Activated CD8-positive, alpha-beta memory T cell treated with anti-CD3 and anti-CD28 coated beads for 1 hour (primary cell): Measurements from ENCODE around the gene CD300A.

Experiments used
- DNase-seq, 2 donors: peaks; one replicate each; pipeline ENCODE4 v3.0.0-alpha.2; 2020; ENCODE audit warnings: low read depth in 1 of 2; ENCODE audit errors: extremely low read depth in 1 of 2

Gene CD300A

GRCh38 chr17:74454197-74455024, 12.0 kb upstream of the CD300A start:
- DNase-seq, result no peak

GRCh38 chr17:74455025-74455545, 11.3 kb upstream of the CD300A start:
- DNase-seq, result no peak

DNA sequence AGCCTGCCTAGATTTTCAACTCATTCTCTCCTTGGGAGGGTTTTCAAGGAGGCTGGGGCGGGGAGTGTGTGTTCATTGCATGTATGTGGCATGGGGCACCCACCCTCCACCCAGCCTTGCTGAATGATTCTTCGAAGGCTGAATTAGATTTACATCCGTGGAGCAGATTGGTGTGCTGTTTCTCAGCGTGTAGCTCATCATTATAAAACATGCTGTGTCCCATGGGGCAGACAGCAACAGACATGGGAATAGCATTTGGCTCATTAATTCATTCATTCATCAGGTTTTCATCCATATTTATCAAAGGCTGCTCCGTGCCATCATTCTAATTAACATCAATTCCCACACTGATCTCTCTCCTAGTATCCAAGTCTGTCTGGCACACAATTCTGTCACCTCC, 10.6 kb upstream of the CD300A start:
- DNase-seq, result no peak

DNA sequence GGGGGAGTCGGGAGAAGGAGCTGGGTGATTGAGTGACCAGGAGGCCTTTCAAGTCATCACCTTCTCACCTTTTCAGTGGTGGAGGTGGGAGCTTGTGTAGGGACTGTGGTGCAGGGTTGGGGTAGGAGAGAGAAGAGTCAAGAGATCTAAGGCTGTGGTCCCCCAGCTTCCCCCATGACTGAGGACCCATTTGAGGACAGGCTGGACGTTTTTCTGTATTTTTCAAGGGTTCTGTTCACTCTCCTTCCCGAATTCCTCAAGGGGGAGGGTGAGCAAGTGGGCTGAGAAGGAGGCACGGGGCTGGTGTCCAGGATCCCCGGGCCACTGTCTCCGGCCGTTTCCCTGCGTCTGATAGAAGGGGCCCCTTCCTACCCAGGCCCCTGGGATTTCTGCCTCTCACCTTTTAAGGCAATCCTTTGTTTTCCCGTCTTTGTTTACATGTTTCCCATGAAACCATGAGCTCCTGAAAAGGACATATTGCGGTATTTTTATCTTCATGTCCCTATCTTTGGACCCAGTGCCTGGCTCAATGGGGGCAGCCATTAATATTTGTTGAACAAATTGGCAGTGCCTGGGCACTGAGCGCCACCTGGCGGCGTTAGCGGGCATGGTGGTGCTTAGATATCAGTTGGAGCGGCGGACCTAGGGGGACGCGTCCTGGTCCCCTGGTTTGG, 9.2 kb upstream of the CD300A start:
- peak in 1 of 2 donors; percentile 65 for DNase-seq

DNA sequence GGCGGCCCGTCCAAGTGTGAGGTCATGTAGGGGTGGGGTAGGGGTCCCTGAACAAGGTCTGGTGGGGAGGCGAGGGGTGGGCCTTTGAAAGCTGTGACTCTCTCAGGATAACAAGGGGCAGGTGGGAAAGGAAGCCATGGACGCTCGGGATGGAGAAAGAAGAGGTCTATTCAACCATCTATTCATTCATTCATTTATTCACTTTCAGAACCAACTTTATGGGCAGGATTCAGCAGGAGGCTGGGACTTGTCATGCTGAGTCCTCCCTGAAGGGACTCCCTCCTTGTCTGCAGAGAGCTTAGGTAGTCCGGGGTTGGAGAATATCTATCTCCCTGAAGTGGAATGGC, 8.6 kb upstream of the CD300A start:
- DNase-seq, result no peak

GRCh38 chr17:74458835-74459234, 7.6 kb upstream of the CD300A start:
- DNase-seq, result no peak

GRCh38 chr17:74459622-74460021, 6.8 kb upstream of the CD300A start:
- DNase-seq, result no peak

- DNase-seq, result no peak
Observed at GRCh38 chr17:74460241-74460640, 6.2 kb upstream of the CD300A start.

GRCh38 chr17:74460996-74461395, 5.4 kb upstream of the CD300A start:
- DNase-seq, result no peak

GRCh38 chr17:74461611-74462010, 4.8 kb upstream of the CD300A start:
- no peak for DNase-seq

DNA sequence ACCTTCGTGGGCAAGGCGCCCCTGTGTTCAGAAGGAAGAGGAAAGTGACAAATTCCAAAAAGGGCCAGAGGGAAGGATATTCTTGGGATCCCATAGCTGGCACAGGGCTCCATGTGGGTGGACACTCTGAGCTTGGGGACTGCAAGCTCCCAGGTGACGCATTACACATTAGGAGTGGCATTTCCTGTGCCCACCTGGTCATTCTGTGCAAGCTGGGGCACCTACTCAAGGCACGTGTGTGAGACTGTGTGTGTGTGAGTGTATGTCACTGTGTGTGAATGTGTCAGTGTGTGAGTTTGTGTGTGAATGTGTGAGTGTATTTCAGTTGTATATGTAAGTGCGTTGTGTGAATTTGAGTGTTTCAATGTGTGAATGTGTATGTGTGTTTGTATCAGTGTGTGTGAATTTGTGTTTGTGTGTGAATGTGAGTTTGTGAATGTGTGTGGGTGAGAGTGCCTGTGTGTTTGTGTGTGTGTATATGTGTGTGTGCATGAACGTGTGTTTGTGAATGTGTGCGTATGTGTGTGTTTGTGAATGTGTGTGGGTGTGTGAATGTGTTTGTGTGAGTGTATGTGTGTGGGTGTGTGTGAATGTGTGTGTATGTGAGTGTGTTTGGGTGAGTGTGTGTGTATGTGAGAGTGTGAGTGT, 1.6 kb upstream of the CD300A start:
- DNase-seq, result no peak

- DNase-seq, result no peak
Observed at GRCh38 chr17:74465378-74466110, 890 bp upstream of the CD300A start.

DNA sequence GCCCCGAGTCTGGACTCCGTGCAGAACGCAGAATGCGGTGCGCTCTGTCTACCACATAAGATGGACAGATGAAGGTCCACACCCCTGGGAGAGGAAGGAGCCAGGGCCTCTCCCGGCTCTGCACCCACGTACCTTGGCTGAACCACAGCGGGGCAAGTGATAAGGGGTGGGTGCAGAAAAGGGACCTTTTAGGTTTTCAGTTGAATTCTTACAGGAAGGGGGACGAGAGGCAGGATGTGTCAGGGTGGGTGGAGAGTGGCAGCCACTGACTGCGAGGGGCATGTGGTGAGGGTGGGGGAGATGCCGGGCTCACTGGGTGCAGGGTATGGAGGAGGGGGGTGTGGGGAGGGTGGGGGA, 372 bp downstream of the CD300A start:
- DNase-seq, result no peak

GRCh38 chr17:74467221-74467951, 952 bp downstream of the CD300A start:
- no peak for DNase-seq

DNA sequence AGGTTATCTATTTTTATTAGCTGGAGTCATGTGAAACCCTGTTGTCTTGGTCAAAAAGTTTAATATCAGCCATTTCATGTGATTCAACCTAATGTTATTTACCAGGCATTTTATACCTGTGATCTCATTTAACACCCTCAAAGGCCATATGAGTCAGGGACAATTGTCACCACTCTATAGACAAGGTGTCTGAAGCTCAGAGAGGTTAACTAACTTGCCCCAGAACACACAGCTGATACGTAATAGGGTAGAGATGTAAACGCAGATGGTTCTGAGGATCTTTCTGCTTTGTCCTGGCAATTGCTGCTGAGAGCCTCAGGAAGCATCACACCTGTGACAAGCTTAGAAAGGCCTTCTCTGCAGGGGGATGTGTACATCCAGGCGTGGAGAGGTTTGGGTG, 4.9 kb downstream of the CD300A start:
- no peak for DNase-seq

GRCh38 chr17:74472890-74473289, 6.5 kb downstream of the CD300A start:
- DNase-seq, result no peak

GRCh38 chr17:74473294-74473693, 6.9 kb downstream of the CD300A start:
- DNase-seq, result no peak

GRCh38 chr17:74474043-74474792, 7.8 kb downstream of the CD300A start:
- no peak for DNase-seq

GRCh38 chr17:74475189-74475588, 8.8 kb downstream of the CD300A start:
- no peak for DNase-seq

- no peak for DNase-seq
Observed at GRCh38 chr17:74477411-74477810, 11.0 kb downstream of the CD300A start.
